GM21515 (cell line): ENCODE data around the gene FRMD8.

Source experiments
- ATAC-seq: cut with Tn5 transposase; IDR thresholded peaks from one replicate; pipeline ENCODE4 v1.9.1; 2021; ENCODE audit not compliant: unreplicated experiment

FRMD8 gene, protein sequence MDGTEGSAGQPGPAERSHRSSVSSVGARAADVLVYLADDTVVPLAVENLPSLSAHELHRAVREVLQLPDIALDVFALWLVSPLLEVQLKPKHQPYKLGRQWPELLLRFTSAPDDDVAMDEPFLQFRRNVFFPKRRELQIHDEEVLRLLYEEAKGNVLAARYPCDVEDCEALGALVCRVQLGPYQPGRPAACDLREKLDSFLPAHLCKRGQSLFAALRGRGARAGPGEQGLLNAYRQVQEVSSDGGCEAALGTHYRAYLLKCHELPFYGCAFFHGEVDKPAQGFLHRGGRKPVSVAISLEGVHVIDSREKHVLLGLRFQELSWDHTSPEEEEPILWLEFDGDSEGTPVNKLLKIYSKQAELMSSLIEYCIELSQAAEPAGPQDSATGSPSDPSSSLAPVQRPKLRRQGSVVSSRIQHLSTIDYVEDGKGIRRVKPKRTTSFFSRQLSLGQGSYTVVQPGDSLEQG

DNA sequence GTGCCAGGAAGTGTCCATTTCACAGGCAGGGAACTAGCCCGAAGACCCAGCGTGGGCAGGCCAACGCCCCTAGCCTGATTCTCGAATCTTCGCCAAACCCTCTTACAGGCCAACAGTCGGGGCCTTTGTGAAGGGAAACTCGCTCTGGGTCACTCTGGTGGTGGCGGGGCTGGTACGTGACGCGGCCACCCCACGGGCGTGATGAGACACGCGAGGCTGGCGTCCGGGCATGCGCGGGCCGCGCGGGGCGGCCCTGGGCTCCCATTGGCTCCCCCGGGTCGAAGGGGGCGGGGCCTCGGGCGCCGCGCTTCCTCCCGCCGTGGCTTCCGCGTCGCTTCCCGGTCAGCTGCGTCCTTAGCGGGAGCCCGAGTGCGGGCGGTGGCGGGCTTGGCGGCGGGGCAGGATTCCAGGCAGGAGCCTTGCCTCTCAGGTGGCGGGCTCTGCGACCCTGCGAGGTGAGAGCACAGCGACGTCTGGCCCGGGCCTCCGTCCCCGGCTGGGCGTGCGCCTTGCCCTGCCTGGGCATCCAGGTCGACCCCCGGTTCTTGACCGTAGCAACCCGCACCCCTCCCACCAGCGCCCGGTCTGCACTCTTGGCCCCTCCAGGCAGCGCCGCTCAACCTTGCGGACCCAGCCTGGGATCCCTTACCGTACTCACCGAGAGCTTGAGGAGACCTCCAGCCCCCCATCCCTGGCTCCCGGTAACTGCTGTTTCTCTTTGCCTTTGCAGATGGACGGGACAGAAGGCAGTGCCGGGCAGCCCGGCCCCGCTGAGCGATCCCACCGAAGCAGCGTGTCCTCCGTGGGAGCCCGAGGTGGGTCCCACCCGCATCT lies at the start of gene FRMD8:
FRMD8 (plus strand) TSS at position 331 of the 834 bp plus-strand sequence; CDS start at position 731, 400 bp downstream.
- ATAC-seq = peak; percentile 37

DNA sequence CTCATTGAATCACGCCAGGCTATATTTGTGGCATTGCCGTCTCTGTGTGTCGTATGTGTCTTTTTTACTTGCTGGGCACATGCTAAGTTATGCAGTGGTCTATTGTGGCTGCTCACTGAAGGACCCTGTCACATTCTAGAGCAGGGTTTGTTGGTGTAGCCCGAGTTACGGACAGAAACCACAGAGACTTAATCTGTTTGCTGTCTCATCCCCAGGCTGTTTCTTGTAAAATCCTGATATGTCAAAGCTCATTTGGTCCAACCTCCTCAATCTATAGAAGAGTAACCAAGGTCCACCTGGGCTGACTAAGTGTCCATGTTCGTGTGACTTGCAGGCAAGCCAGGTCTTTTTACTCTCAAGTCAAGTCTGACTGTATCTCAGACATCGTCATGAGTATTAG lies 47.8 kb upstream of the FRMD8 start:
- no peak for ATAC-seq

DNA sequence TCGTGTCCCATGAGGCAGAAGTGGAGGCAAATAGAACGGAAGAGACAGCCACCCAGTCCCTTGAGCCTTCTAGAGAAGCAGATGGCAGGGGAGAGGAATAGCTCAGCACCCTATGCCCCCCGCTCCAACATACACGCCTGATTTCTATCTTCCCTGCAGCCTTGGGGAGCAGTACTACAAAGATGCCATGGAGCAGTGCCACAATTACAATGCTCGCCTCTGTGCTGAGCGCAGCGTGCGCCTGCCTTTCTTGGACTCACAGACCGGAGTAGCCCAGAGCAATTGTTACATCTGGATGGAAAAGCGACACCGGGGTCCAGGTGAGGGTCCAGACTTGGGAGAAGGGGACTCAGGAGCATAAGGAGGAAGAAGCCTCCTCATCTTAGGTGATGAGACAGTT lies 46.2 kb upstream of the FRMD8 start:
- ATAC-seq = no peak

DNA sequence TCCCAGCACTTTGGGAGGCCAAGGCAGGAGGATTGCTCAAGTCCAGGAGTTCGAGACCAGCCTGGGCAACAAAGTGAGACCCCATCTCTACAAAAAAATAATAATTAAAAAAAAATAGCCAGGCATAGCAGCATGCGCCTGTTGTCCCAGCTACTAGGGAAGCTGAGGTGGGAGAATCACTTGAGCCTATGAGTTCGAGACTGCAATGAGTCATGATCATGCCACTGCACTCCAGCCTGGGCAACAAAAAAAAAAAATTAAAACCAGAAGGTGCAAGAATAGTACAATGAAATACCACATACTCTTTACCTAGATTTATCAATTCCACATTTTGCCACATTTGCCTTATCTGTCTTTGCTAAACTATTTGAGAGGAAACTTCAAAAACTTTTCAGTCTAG lies 44.6 kb upstream of the FRMD8 start:
- no peak for ATAC-seq

DNA sequence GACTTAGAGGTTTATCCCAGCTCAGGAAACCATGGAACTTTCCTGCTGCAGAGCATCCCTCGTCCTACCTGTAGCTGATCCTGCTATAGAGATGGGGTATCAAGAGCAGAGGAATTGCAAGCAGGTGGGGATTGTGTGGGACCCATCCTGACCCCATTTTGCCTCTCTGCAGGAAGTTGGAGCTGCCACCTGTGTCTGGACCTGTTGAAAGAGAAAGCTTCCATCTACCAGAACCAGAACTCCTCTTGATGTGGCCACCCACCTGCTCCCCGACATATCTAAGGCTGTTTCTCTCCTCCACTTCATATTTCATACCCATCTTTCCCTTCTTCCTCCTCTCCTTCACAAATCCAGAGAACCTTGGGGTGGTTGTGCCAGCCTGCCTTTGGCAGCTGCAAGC lies 34.9 kb upstream of the FRMD8 start:
- no peak for ATAC-seq

DNA sequence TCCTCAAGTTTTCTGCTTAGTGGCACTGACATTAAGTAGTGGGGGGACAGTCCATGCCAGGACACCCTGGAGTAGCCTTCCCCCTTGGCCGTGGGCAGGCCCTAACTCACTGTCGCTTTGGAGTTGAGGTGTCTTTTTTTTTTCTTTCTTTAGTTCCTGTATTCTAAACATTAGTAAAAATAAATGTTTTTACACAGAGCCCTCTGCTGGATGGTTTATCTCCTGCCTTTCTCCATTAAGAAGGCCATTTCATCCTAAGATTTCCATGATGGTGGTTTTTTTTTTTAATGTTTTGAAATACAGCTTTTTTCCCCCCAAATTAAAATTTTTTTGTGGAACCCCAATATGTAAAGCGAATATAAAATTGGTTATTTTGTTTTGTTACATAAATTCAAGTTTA lies 33.7 kb upstream of the FRMD8 start:
- no peak for ATAC-seq

DNA sequence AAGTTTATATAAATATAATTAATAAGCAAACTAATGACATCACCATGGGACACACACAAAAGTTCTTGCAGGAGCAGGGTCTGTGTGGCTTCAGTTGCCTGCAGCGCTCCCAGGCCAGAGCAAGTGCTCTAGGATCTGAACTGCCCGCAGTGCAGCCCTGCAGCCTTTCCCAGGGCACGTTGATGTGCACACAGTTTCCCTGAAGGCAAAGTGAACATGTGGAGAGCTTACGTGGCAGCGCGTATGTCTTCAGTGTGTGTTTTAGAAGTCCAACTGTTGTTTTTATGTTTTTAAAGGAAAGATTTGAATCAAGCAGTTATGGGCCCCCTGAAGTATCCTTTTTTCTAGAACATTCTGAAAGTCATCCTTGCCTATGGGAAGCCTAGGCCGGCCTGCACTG lies 33.1 kb upstream of the FRMD8 start:
- ATAC-seq = no peak

DNA sequence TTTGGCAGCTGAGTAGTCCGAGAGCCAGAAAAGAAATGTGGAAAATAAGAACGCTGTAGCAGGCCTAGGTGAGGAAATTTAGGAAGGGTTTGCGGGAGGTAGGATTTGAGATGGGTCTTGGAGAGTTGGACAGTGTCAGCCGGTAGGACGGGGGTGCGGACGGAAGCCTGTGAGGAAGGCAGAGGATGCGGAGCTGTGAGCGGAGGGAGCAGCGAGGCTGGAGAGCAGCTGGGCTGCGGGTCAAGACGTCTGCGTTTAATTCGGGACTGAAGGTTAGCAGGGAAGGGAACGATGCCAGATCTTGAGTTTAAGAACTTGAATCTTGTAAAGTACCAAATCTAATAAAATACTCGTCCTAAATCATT lies 32.6 kb upstream of the FRMD8 start:
- no peak for ATAC-seq

DNA sequence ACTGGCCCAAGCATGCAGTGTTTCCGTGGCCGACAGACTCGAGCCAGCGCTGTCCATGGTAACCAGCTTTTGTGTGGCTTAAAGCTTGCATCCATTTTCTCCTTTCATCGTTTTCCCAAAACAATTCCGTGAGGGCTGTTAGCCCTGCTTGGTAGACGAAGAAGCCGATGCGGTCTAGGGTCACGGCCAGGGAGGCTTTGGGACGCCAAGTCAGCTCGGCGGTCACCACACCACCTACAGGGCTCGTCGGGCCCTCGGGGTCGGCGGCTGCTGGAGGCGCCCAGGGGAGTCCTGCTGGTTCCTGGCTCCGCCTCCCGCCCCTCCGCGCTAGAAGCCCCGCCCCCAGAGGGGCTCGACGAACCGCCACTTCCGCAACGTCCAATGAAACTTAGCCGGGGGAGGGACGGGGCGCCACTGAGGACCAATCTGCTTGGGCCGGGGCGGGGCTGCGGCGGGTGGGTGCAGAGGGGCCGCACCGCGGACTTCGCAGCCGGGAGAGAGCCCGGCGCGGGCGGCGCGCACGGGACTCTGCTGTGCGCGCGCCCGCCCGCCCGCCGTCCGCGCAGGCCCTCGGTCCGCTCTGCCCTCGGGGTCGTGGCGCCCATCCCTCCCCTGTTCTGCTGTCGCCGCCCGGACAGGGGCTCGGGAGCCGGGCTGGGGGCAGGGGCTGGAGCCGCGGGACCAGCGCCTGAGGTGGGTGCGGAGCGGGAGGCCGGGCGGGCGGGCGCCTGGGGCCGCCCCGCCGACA lies 32.0 kb upstream of the FRMD8 start, which contains the start of gene TIGD3:
TIGD3 (plus strand) TSS at position 487 of the 748 bp plus-strand sequence. CDS start 1,058 bp downstream, outside the sequence.
- peak; percentile 82 for ATAC-seq

DNA sequence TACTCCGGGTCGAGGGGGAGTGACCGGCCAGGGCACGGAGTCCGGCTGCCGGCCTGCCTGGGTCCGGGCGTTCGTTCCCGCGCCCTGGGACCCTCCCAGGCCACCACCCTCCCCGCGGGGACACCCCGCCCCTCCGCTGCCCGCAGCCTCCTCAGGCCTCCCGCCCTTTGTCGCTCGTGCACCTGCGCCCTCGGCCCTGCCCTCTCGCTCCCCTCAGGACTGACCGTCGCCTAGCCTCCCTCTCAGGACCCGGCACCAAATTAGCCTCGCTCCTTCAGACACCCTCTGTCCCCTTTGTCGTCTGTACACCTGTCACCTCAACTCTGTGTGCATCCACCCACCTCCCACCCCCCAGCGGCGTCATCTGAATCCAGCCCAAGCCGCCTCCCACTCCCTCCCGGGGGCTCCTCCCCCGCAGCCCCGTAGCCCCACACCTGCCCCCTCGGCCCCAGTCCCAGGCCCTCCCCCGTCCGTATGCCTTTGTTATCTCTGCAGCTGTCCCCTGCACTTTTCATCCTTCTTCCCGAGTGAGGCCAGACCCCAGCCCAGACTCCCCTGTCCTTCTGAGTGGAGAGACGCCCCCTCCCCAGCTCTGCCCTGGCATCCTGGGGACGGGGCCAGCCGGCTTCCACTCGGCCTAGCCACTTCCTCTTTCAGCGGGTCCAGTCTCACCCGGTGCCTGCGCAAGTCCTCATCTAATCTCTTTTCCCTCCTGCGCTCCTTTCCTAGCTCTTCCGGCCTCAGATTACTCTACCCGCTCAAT lies 31.2 kb upstream of the FRMD8 start:
- ATAC-seq = peak; percentile 24

DNA sequence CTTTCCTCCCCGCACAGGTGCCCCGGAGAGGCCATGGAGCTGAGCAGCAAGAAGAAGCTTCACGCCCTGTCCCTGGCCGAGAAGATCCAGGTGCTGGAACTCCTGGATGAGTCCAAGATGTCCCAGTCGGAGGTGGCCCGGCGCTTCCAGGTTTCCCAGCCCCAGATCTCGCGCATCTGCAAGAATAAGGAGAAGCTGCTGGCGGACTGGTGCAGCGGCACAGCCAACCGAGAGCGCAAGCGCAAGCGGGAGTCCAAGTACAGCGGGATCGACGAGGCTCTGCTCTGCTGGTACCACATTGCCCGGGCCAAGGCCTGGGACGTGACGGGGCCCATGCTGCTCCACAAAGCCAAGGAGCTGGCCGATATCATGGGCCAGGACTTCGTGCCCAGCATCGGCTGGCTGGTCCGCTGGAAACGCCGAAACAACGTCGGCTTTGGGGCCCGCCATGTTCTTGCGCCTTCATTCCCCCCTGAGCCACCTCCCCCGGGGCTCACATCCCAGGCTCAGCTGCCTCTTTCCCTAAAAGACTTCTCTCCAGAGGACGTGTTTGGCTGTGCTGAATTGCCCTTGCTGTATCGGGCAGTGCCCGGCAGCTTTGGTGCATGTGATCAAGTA lies 30.6 kb upstream of the FRMD8 start:
- no peak for ATAC-seq

DNA sequence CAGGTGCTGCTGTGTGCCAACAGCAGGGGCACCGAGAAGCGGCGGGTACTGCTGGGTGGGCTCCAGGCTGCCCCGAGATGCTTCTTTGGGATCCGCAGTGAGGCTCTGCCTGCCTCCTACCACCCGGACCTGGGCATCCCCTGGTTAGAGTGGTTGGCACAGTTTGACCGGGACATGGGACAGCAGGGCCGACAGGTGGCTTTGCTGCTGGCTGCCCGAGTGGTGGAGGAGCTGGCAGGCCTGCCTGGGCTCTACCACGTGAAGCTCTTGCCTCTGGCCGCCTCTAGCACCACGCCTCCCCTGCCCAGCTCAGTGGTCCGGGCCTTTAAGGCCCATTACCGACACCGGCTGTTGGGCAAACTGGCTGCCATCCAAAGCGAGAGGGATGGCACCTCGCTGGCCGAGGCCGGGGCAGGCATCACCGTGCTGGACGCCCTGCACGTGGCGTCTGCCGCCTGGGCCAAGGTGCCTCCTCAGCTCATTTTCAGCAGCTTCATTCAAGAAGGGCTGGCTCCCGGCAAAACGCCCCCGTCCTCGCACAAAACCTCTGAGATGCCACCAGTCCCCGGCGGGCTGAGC lies 30.0 kb upstream of the FRMD8 start:
- ATAC-seq = no peak

DNA sequence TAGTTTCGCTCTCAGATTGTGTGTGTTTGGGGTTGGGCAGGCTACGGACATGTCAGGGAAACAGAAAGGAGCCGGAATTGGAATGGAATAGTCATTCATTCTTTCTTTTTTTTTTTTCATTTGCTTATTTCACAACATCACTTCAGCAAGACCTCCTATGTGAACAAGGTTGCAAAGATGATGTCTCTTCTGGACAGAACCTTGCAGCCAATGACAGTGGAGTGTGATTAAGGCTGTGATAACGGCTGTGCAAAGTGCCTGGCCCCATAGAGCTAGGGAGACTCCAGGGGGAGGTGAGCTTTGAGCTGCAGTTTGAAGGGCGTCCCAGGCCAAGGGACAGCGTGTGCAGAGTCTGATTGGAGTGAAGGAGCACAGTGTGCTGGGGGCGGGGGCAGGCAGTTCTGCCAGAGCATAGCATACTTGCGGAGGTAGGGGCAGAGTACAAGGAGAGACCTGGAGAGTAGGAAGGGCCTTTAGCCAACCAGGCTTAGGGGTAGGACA lies 28.5 kb upstream of the FRMD8 start:
- ATAC-seq = no peak

DNA sequence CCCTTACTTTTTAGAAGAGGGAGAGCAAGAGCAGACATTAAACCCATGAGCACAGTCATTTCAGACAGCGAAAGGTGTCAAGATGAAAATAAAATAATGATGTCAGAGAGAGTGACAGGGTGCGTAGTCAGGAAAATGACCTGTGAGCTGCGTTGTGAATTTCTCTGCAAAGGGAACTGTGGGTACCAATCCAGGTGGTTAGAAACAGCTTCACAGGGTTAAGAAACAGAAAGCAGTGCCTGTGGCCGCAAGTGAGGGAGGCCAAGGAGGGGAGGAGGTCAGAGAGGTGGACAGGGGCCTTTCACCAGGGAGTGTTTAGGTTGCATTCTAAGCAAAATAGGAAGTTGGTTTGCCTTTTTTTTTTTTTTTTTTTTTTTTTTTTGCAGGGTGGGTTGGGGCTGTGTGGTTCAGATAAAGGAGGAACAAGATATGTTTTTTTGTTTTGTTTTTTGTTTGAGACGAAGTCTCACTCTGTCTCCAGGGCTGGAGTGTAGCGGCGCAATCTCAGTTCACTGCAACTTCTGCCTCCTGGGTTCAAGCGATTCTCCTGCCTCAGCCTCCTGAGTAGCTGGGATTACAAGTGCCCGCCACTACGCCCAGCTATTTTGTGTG lies 24.0 kb upstream of the FRMD8 start:
- no peak for ATAC-seq

DNA sequence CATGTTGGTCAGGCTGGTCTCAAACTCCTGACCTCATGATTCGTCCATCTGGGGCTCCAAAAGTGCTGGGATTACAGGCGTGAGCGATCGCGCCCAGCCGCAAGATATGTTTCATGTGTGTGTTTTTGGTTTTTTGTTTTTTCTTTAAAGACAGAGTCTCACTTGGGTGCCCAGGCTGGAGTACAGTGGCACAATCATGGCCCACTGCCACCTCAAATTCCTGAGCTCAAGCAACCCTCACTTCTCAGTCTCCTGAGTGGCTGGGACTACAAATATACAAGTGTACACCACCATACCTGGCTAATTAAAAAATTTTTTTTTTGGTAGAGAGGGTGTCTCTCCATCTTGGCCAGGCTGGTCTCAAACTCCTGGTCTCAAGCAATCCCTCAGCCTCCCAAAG lies 23.5 kb upstream of the FRMD8 start:
- ATAC-seq = no peak

DNA sequence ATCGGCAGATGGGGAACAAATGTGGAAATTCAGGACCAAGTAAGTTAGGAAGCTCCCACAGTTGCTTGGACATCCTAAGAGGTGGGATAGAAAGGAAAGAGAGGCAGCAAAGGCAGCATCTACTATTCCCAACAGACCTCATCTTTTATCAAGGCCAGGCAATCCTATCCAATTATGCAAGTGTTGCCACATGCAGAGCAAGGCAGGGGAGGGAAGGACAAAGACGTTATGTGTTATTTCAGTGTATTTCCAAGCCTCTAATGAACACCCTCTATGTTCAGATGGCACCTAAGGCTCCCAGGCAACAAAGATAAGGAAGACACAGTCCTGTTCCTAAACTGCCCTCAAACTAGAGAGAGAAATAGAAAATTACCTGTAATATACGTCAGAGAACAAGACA lies 22.7 kb upstream of the FRMD8 start:
- ATAC-seq = no peak

DNA sequence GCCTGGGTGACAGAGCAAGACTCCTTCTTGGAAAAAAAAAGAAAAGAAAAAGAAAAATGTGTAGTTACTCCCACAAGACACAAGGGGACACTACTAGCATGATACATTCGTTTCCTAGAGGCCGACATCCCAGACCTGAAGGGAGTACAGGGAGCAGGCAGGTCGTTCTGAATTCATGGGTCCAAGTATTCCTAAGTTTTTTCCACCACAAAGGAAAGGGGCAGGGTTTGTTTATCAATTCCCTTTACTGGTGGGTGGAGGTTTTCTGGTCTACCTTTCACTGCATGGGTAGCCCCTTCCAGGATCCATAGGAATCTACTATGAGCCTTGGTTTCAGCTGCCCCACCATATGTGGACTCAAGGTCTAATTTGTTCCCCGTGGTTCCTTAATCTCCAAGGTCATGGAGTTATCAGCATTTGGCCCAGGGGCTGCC lies 20.1 kb upstream of the FRMD8 start:
- ATAC-seq = peak; percentile 40

DNA sequence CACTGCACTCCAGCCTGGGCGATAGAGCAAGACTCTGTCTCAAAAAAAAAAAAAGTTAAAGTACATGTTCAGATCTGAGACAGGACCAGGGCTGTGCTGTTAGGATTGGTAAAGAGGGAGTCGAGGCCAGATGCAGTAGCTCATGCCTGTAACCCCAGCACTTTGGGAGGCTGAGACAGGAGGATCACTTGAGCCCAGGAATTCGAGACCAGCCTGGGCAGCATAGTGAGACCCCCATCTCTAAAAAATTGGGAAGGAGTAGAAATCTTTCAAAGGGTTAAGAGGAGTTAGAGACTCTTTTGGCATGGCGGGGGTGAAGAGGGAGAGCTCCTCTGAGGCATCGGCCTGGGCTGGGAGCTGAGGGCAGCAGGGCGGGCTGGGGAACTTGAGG lies 15.8 kb upstream of the FRMD8 start:
- no peak for ATAC-seq
